GM23338 (cell line): ENCODE results near the gene WDR5B.

ENCODE experiments used
- CTCF ChIP-seq, 2 experiments: fragments of 200-600 bp in 1 of 2; sonication (generic) in 1 of 2; conservative IDR thresholded peaks; 2 replicates each; pipeline versions ENCODE4 v1.5.1 to v1.6.1; 2016 to 2017; ENCODE audit warnings: antibody characterized with exemption in 2 of 2, low read depth in 2 of 2, mild to moderate bottlenecking in 2 of 2, moderate library complexity in 1 of 2
- POLR2AphosphoS5 ChIP-seq: IDR thresholded peaks from 2 replicates; pipeline ENCODE4 v1.6.1; 2016; ENCODE audit warnings: antibody characterized with exemption, low read depth
- REST ChIP-seq: IDR thresholded peaks from one replicate; pipeline ENCODE4 v1.6.1; 2018; ENCODE audit warnings: antibody characterized with exemption; ENCODE audit not compliant: unreplicated experiment

GRCh38 chr3:122415104-122415744, 638 bp downstream of the WDR5B start:
- TF ChIP-seq CTCF (conservative IDR thresholded peaks at IDR 0.05; ENCODE audit: low read depth in 2 of 2) = no peak
- no peak for TF ChIP-seq REST
- TF ChIP-seq POLR2AphosphoS5 = no peak
